MCF 10A (cell line): ENCODE measurements around the gene NDC1. TPM values are rescaled to one million over a fixed set of nuclear protein-coding genes. Genes with fewer than 3 reads are reported as not detected.

Experiments
- BruUV-seq: library from RNA; stranded (reverse); fragments of 400-500 nt; replicated peaks from 2 replicates; lab custom pipeline; 2021; lab: Mats Ljungman, UMichigan
- CTCF ChIA-PET: fragments of 300-600 bp; sonication (Branson Sonifier 250); formaldehyde crosslinking; extraction: SDS; loops from one replicate; lab custom pipeline; 2021; ENCODE audit warnings: antibody characterized with exemption, inconsistent platforms; lab: Yijun Ruan, JAX
- POLR2A ChIA-PET: fragments of 300-600, 350-650 bp; sonication (Branson Sonifier 250); formaldehyde crosslinking; extraction: SDS; loops from one replicate; lab custom pipeline; 2020; ENCODE audit warnings: antibody characterized with exemption, inconsistent platforms; lab: Yijun Ruan, JAX
- DNase-seq: peaks from one replicate; pipeline ENCODE4 v3.0.0-alpha.2; 2018; ENCODE audit not compliant: unreplicated experiment
- H3K27ac Mint-ChIP-seq: one replicate; pipeline ENCODE4 v1.8.0; 2022; ENCODE audit warnings: mild to moderate bottlenecking, low read depth, mixed read lengths; ENCODE audit not compliant: unreplicated experiment
- H3K27me3 Mint-ChIP-seq: one replicate; pipeline ENCODE4 v1.8.0; 2022; ENCODE audit warnings: mixed read lengths; ENCODE audit not compliant: insufficient read depth, unreplicated experiment
- H3K36me3 Mint-ChIP-seq: one replicate; pipeline ENCODE4 v1.8.0; 2022; ENCODE audit warnings: mild to moderate bottlenecking, moderate library complexity, mixed read lengths; ENCODE audit not compliant: insufficient read depth, unreplicated experiment
- H3K4me1 Mint-ChIP-seq: one replicate; pipeline ENCODE4 v1.8.0; 2022; ENCODE audit warnings: mixed read lengths; ENCODE audit not compliant: insufficient read depth, unreplicated experiment
- H3K4me3 Mint-ChIP-seq: one replicate; pipeline ENCODE4 v1.8.0; 2022; ENCODE audit warnings: mild to moderate bottlenecking, moderate library complexity, mixed read lengths; ENCODE audit not compliant: unreplicated experiment
- H3K9me3 Mint-ChIP-seq: one replicate; pipeline ENCODE4 v1.8.0; 2022; ENCODE audit warnings: mixed read lengths; ENCODE audit not compliant: unreplicated experiment
- intact Hi-C: fragments of 100-400 bp; cut with micrococcal nuclease; formaldehyde crosslinking; loops from 2 replicates; pipeline ENCODE4 v1.14.1; 2022
- total RNA-seq: library from RNA; stranded (reverse); gene quantifications from 2 replicates; pipeline ENCODE4 v1.2.3, GENCODE V29; 2022
- TF ChIP-seq, protein P1 (sequence below): fragments of 200-600 bp; IDR thresholded peaks from one replicate; pipeline ENCODE4 v1.8.0; 2022; ENCODE audit warnings: antibody characterized with exemption, mild to moderate bottlenecking; ENCODE audit not compliant: unreplicated experiment

Gene NDC1
- total RNA-seq, 1 experiment from 2014 or later, result 18.7 TPM

DNA sequence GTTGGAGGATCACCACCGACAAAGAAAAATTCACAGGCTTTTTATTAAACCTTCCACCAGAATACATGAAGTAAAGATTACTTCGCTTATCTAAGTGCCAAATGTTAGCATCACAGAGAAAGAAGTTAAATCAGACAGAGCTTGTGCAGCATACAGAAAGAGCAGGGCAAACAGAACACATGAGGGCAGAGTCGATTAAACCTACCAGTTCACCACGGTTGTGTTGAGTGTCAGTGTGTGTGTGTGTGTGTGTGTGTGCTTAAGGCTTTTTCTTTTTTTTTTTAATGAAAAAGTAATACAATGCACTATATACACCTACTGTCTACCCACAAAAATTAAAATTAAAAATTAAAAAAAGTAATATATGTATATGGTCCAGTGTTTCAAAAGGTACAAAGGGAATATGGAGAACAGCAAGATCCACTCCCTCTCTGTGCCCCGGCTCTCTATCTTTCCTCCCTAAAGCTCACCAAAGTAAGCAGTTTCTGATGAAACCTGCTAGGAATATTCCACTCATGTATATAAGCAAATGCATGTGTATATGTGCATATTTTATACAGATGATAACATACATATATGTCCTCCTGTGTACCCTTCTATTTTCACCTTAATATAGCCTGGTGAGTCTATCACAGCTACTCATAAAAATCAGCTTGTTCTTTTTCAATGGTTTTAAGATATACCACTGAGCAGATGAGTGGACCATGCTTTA lies 33.8 kb upstream of the NDC1 start:
- no peaks in the 10 kb centered on the region for H3K27me3 Mint-ChIP-seq
- no peak for DNase-seq
- H3K36me3 Mint-ChIP-seq, result peaks cover 54% of the 10 kb centered on the region
- POLR2A ChIA-PET, result interaction anchor here (0.7 to 1.4 kb wide), 3 partner anchors 73 to 974 kb away, joined by 3 to 4 read pairs (median 3); partner anchors contain the start of gene IFT25
- TF ChIP-seq, protein P1, sequence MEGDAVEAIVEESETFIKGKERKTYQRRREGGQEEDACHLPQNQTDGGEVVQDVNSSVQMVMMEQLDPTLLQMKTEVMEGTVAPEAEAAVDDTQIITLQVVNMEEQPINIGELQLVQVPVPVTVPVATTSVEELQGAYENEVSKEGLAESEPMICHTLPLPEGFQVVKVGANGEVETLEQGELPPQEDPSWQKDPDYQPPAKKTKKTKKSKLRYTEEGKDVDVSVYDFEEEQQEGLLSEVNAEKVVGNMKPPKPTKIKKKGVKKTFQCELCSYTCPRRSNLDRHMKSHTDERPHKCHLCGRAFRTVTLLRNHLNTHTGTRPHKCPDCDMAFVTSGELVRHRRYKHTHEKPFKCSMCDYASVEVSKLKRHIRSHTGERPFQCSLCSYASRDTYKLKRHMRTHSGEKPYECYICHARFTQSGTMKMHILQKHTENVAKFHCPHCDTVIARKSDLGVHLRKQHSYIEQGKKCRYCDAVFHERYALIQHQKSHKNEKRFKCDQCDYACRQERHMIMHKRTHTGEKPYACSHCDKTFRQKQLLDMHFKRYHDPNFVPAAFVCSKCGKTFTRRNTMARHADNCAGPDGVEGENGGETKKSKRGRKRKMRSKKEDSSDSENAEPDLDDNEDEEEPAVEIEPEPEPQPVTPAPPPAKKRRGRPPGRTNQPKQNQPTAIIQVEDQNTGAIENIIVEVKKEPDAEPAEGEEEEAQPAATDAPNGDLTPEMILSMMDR, result no peak
- intact Hi-C loops, result no loop called here
- H3K4me1 Mint-ChIP-seq, result no peaks in the 10 kb centered on the region
- no peak overlapping the region for H3K4me3 Mint-ChIP-seq
- H3K9me3 Mint-ChIP-seq, result no peaks in the 10 kb centered on the region
- CTCF ChIA-PET, result interaction anchor here (0.6 to 6.3 kb wide), 5 partner anchors 11 to 384 kb away, joined by 3 to 48 read pairs (median 4); no protein-coding TSS in a partner anchor
- no peak overlapping the region for H3K27ac Mint-ChIP-seq
- BruUV-seq, result no TSS peak

DNA sequence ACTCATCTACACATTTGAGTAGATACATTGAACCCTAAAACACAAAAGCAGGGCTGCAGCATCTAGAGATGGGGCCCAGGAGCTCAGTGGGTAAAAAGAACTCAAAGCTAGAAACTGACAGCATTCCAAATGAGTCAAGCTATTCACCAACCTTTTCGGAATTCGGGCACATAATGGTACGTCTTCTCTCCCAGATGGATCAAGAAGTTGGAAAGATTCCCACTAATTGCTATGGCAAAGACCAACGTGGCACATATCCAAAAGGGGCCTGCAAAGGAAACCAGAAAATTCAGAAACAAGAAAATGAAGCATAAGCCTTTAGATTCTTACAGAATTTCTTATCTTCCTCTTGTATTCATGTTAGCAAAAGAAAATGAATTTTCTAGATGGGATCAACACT lies 33.1 kb upstream of the NDC1 start:
- no TSS peak for BruUV-seq
- intact Hi-C loops, result no loop called here
- no peaks in the 10 kb centered on the region for H3K27me3 Mint-ChIP-seq
- POLR2A ChIA-PET, result interaction anchor here (0.5 to 1.0 kb wide), 3 partner anchors 88 to 974 kb away, joined by 3 to 4 read pairs (median 3); no protein-coding TSS in a partner anchor
- H3K27ac Mint-ChIP-seq, result no peak overlapping the region
- no peak for DNase-seq
- CTCF ChIA-PET, result interaction anchor here (0.8 to 6.3 kb wide), 8 partner anchors 10 to 132 kb away, joined by 3 to 48 read pairs (median 4); no protein-coding TSS in a partner anchor
- peaks cover 54% of the 10 kb centered on the region for H3K36me3 Mint-ChIP-seq
- H3K4me1 Mint-ChIP-seq, result no peaks in the 10 kb centered on the region
- H3K4me3 Mint-ChIP-seq, result no peak overlapping the region
- TF ChIP-seq, protein P1, result no peak
- H3K9me3 Mint-ChIP-seq, result no peaks in the 10 kb centered on the region

DNA sequence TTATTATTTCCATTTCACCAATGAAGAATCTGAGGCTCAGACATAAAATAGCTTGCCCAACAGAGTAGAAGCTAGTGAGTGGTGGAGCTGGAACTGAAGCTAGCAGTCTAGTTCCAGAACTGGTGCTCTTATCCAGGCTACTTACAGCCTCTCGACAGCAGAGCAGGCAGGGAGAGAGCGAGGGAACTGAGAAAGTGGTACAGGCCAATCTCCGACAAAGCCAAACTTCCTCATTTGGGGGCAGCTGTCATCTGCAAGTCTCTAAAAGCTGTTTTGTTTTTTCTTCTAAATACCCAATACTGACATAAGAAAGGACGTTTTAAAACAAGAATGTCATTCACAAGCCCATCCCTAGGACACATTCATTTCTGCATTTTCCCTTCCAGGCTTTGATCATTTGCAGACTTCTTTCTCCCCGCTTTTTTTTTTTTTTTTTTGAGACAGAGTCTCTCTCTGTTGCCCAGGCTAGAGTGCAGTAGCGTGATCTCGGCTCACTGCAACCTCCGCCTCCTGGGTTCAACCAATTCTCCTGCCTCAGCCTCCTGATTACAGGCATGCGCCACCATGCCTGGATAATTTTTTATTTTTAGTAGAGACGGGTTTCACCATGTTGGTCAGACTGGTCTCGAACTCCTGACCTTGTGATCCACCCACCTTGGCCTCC lies 31.5 kb upstream of the NDC1 start:
- Mint-ChIP-seq H3K27me3 (no peaks in the 10 kb centered on the region), H3K36me3 (peaks cover 48% of the 10 kb centered on the region), H3K9me3 (no peaks in the 10 kb centered on the region), H3K4me1 (no peaks in the 10 kb centered on the region), H3K4me3 (no peak overlapping the region), H3K27ac (no peak overlapping the region)
- TF ChIP-seq, protein P1, result no peak
- BruUV-seq, result no TSS peak
- no peak for DNase-seq
- ChIA-PET CTCF (interaction anchor here (0.7 to 6.3 kb wide), 4 partner anchors 8 to 89 kb away, joined by 3 to 48 read pairs (median 12); no protein-coding TSS in a partner anchor), POLR2A (interaction anchor here (1.2 kb wide), 1 partner anchor 31 kb away, joined by 3 read pairs; the partner anchor contains the start of gene NDC1)
- intact Hi-C loops, result no loop called here

DNA sequence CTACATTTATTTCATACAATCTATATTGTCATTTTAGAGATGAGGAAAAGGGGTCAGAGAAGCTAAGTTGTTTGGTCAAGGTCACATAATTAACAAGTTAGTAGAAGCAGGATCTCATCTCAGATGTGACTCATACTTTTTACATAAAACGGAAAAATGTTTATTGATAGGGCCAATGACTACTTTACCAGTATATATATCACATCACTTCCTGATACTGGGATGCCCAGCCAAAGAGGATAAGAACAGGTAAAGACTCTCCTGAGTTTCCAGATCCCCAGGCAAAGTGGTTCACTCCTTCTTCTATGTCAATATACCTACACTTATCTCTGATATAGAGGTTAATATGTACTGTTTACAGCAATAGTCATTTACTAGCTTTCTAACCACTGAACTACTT lies 30.5 kb upstream of the NDC1 start:
- Mint-ChIP-seq H3K4me1 (no peaks in the 10 kb centered on the region), H3K4me3 (no peak overlapping the region), H3K36me3 (peaks cover 48% of the 10 kb centered on the region), H3K27me3 (no peaks in the 10 kb centered on the region), H3K27ac (no peak overlapping the region), H3K9me3 (no peaks in the 10 kb centered on the region)
- DNase-seq, result no peak
- intact Hi-C loops, result no loop called here
- CTCF ChIA-PET, result interaction anchor here (1.1 to 6.3 kb wide), 4 partner anchors 7 to 90 kb away, joined by 5 to 48 read pairs (median 16); no protein-coding TSS in a partner anchor
- TF ChIP-seq, protein P1, result no peak
- no TSS peak for BruUV-seq
- POLR2A ChIA-PET, result interaction anchor here (0.5 to 1.2 kb wide), 2 partner anchors 30 to 65 kb away, joined by 3 read pairs; partner anchors contain the start of gene NDC1
